HG02943 (cell line): ENCODE measurements around the gene C1QTNF12.

Experiments used
- ATAC-seq: cut with Tn5 transposase; IDR thresholded peaks from one replicate; pipeline ENCODE4 v1.9.1; 2021; ENCODE audit warnings: mild to moderate bottlenecking, low read depth, moderate library complexity; ENCODE audit not compliant: unreplicated experiment

The C1QTNF12 gene

GRCh38 chr1:1216770-1217620 is 29.5 kb downstream of the C1QTNF12 start:
- ATAC-seq, result no peak

- no peak for ATAC-seq
Observed at GRCh38 chr1:1215881-1216605, 30.5 kb downstream of the C1QTNF12 start.

DNA sequence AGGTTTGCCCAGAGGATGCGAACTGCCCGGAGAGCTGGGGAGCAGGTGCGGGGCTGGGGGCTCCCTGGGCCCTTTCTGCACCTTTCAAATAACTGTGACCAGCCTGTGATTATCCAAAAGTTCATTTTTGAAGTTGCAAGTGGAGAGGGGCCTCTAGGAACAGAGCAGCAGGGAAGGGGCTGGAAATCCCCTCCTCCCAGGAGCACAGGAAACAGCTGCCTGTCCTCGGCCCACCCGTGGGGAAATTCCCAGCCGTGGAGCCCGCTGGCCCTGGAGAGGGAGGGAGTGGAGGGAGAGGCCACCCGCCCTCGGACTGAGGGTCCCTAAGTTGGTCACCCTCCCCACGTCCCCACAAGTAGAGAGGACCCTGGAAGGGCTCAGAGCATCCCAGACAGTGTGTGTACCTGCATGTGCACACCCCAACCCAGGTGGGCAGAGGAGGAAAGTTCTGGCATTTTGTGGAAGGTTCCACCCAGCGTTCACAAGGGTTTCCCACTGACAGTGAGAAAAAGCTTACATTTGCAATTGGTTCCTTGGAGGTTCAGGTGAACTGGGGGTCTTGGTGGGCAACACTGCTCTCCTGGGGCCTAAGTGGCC is 31.3 kb downstream of the C1QTNF12 start:
- no peak for ATAC-seq

GRCh38 chr1:1213345-1214265 is 32.9 kb downstream of the C1QTNF12 start, which contains the start of gene TNFRSF4:
Gene TNFRSF4 (minus strand): TSS chr1:1214153. CDS start chr1:1214127, 26 bp downstream.
- ATAC-seq, result no peak

DNA sequence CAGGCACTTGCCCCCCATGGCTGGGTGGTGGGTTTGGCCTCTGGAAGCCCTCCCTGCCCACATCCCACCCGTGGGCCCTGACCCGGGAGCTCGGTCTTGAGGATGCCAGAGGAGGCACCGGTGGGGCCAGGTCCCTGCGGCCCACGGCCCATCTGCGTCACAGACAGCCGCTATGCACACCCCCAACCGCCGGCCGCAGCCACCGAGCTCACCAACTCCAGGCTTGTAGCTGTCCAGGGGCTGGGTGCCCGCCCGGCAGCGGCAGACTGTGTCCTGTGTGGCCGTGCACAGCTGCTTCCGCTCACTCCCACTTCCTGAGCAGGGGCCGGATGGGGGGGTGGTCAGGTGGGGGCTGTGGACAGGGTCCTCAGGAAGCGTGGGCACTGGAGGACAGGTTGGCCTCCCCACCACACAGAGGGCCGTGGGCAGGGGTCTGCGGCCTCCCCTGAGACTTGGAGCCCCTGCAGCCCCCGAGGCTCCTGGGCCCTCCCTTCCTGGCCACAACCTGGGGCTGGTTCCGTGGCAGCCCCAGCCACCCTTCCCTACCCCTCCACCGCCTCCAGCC is 33.7 kb downstream of the C1QTNF12 start:
- no peak for ATAC-seq

GRCh38 chr1:1211541-1212441 is 34.7 kb downstream of the C1QTNF12 start:
- ATAC-seq, result no peak

GRCh38 chr1:1210726-1211540 is 35.6 kb downstream of the C1QTNF12 start:
- ATAC-seq, result no peak

GRCh38 chr1:1208713-1209433 is 37.6 kb downstream of the C1QTNF12 start:
- ATAC-seq, result no peak

- no peak for ATAC-seq
Observed at GRCh38 chr1:1207571-1207892, 39.0 kb downstream of the C1QTNF12 start.

DNA sequence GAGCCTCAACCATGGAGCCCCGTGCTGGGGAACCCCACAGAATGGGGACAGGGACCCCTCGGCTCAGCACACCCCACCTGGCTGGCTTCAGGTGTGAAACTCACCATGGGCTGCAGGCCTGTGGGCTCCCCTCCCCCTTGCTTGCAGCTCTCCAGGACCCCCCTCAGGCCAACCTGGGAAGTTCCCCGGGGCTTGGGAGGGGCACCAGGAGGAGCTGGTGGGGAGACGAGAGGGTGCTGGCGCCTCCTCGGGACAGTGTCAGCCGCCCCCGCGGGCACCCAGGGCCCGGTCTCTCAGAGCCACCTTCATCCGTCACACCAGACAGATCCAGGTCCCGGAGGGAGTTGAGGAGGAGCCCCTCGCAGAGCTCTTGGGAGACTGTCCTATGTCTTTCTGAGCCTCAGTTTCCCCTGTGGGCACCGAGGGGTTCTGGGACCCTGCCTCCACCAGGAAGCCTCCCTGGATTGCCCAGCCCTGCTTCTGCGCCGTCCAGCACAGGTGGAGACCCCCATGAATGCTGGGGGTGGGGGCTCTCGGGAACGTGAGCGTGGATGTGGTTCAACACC is 39.5 kb downstream of the C1QTNF12 start:
- no peak for ATAC-seq

GRCh38 chr1:1206376-1206965 is 40.1 kb downstream of the C1QTNF12 start, which contains the start of gene TNFRSF18:
Gene TNFRSF18 (minus strand): TSS chr1:1206592. CDS start chr1:1206571, 21 bp downstream.
- ATAC-seq, result no peak

DNA sequence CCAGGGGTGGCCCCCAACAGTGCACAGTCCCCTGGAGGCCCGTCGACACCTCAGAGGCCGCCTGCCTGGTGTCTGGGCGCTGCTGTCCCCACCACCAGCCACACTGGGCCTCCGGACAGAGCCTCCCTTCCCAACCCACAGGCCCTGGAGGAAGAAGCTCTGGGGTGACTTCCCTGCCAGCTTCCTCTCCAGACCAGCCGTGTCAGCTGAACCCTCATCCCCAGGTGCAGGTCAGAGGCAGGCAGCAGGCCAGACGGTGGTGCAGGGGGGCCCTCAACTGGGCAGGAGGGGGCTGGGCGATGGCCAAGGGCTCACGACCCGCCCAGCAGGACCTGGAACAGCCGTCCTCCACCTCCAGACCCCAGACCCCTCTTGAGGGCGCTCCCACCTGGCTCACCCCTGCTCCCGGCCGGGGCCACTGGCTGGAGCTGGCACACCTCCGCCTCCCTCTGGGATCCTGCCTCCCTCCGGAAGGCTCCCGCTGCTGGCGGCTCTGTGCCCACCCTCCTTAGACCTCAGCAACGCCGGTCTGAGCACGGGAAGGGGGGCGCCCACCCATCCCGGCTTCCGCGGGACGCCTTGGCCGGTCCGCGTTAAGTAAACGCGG is 40.6 kb downstream of the C1QTNF12 start:
- ATAC-seq, result no peak

DNA sequence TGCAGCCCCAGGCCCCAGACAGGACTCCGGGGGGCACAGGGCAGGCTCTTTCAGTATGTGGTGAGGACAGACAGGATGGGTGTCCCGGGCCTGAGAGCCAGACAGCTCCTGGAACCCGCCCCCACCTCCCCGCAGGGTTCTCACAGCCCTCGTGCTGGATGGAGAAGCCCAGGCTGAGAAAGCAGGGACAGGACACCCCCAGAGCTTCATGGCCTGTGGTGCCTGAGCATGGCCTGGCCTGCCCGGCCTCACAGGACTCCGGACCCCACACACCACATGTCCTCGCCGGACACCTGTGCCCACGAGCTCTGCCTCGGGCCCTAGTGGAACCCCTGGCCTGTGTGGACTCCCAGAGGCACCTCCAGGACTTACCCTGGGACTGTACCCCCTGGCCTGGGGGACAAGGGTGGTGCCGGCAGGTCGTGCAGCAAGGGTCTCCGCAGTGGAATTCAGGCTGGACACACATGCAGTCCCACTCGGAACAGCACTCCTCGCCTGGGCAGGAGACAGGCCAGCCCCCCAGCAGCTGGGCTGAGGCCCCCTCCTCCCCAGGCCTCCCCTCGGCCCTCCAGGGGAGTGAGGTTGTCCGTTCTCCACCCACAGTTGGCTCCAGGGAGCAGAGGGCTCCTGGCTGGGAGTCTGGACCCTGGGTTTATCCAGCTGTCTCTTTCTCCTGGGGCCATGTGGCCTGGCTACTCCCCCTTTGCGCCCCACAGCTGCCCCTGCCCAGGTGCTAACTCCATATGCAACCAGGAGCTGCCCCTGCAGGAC is 41.3 kb downstream of the C1QTNF12 start:
- ATAC-seq, result no peak

- ATAC-seq, result no peak
Observed at GRCh38 chr1:1204425-1204920, 42.0 kb downstream of the C1QTNF12 start.
